HUES6 (cell line): ENCODE results near the gene RUNX1.

ENCODE experiments used
- H3K27ac ChIP-seq: 2 replicates; pipeline ENCODE4 v1.7.0; 2013; ENCODE audit warnings: low read depth, mild to moderate bottlenecking, low read length, inconsistent platforms
- H3K27me3 ChIP-seq: 2 replicates; pipeline ENCODE4 v1.6.1; 2013; ENCODE audit warnings: low read length; ENCODE audit not compliant: control insufficient read depth, insufficient read depth
- H3K36me3 ChIP-seq: 2 replicates; pipeline ENCODE4 v1.6.1; 2013; ENCODE audit warnings: low read length; ENCODE audit not compliant: control insufficient read depth, insufficient read depth
- H3K4me1 ChIP-seq: 2 replicates; pipeline ENCODE4 v1.6.1; 2013; ENCODE audit warnings: low read length; ENCODE audit not compliant: control insufficient read depth, insufficient read depth
- H3K4me3 ChIP-seq: 2 replicates; pipeline ENCODE4 v1.5.1; 2013; ENCODE audit warnings: low read depth, low read length
- H3K9ac ChIP-seq: one replicate; pipeline ENCODE4 v1.6.1; 2013; ENCODE audit warnings: mild to moderate bottlenecking, low read length
- H3K9me3 ChIP-seq: 2 replicates; pipeline ENCODE4 v1.6.1; 2013; ENCODE audit warnings: low read depth, low read length; ENCODE audit not compliant: control insufficient read depth, insufficient read depth

RUNX1 gene

GRCh38 chr21:34916446-34916845 is 132.7 kb downstream of the RUNX1 start:
- no peaks in the 10 kb centered on the region for H3K36me3 ChIP-seq

GRCh38 chr21:34915364-34915841 is 133.7 kb downstream of the RUNX1 start:
- H3K27ac ChIP-seq = no peak overlapping the region
- no peaks in the 10 kb centered on the region for H3K36me3 ChIP-seq
- H3K4me3 ChIP-seq = no peak overlapping the region
- H3K27me3 ChIP-seq = no peaks in the 10 kb centered on the region
- H3K4me1 ChIP-seq = no peaks in the 10 kb centered on the region; the same call in 1 of the 2 replicates
- H3K9ac ChIP-seq = no peak overlapping the region
- H3K9me3 ChIP-seq = no peaks in the 10 kb centered on the region

More at GRCh38 chr21:34916446-34916845, 132.7 kb downstream of the RUNX1 start:
- Histone ChIP-seq H3K27me3 (no peaks in the 10 kb centered on the region), H3K27ac (no peak overlapping the region), H3K9me3 (no peaks in the 10 kb centered on the region), H3K9ac (no peak overlapping the region), H3K4me1 (no peaks in the 10 kb centered on the region; the same call in 1 of the 2 replicates), H3K4me3 (no peak overlapping the region)

GRCh38 chr21:34914239-34914638 is 134.9 kb downstream of the RUNX1 start:
- H3K4me1 ChIP-seq = no peaks in the 10 kb centered on the region; the same call in 1 of the 2 replicates
- H3K9ac ChIP-seq = no peak overlapping the region
- H3K9me3 ChIP-seq = no peaks in the 10 kb centered on the region
- H3K36me3 ChIP-seq = no peaks in the 10 kb centered on the region
- no peaks in the 10 kb centered on the region for H3K27me3 ChIP-seq
- H3K27ac ChIP-seq = no peak overlapping the region
- no peak overlapping the region for H3K4me3 ChIP-seq

- Histone ChIP-seq H3K36me3 (no peaks in the 10 kb centered on the region), H3K4me1 (no peaks in the 10 kb centered on the region; the same call in 1 of the 2 replicates), H3K27me3 (no peaks in the 10 kb centered on the region), H3K9ac (no peak overlapping the region), H3K9me3 (no peaks in the 10 kb centered on the region), H3K27ac (no peak overlapping the region), H3K4me3 (no peak overlapping the region)
Observed at GRCh38 chr21:34913811-34914210, 135.3 kb downstream of the RUNX1 start.

- no peak overlapping the region for H3K4me3 ChIP-seq
- no peaks in the 10 kb centered on the region for H3K27me3 ChIP-seq
- H3K9ac ChIP-seq = no peak overlapping the region
- H3K27ac ChIP-seq = no peak overlapping the region
- no peaks in the 10 kb centered on the region for H3K9me3 ChIP-seq
- no peaks in the 10 kb centered on the region for H3K36me3 ChIP-seq
- H3K4me1 ChIP-seq = peaks cover 4% of the 10 kb centered on the region
Observed at GRCh38 chr21:34912022-34912945, 136.8 kb downstream of the RUNX1 start.

- H3K27me3 ChIP-seq = no peaks in the 10 kb centered on the region
- H3K9me3 ChIP-seq = no peaks in the 10 kb centered on the region
- no peak overlapping the region for H3K27ac ChIP-seq
- H3K36me3 ChIP-seq = no peaks in the 10 kb centered on the region
- peaks cover 4% of the 10 kb centered on the region for H3K4me1 ChIP-seq
- H3K4me3 ChIP-seq = no peak overlapping the region
- H3K9ac ChIP-seq = no peak overlapping the region
Observed at GRCh38 chr21:34911360-34911759, 137.7 kb downstream of the RUNX1 start.

GRCh38 chr21:34910396-34910795 is 138.7 kb downstream of the RUNX1 start:
- H3K4me1 ChIP-seq = peaks cover 4% of the 10 kb centered on the region
- no peaks in the 10 kb centered on the region for H3K27me3 ChIP-seq
- no peak overlapping the region for H3K4me3 ChIP-seq
- H3K27ac ChIP-seq = no peak overlapping the region
- H3K9ac ChIP-seq = no peak overlapping the region
- H3K9me3 ChIP-seq = no peaks in the 10 kb centered on the region
- H3K36me3 ChIP-seq = no peaks in the 10 kb centered on the region

GRCh38 chr21:34909492-34910292 is 139.4 kb downstream of the RUNX1 start:
- Histone ChIP-seq H3K4me3 (no peak overlapping the region), H3K27ac (no peak overlapping the region), H3K4me1 (peaks cover 4% of the 10 kb centered on the region), H3K9ac (no peak overlapping the region), H3K27me3 (no peaks in the 10 kb centered on the region), H3K36me3 (no peaks in the 10 kb centered on the region), H3K9me3 (no peaks in the 10 kb centered on the region)

GRCh38 chr21:34908419-34909055 is 140.6 kb downstream of the RUNX1 start:
- Histone ChIP-seq H3K9me3 (no peaks in the 10 kb centered on the region), H3K27ac (no peak overlapping the region), H3K9ac (no peak overlapping the region), H3K36me3 (no peaks in the 10 kb centered on the region), H3K4me1 (peaks cover 4% of the 10 kb centered on the region), H3K27me3 (no peaks in the 10 kb centered on the region), H3K4me3 (no peak overlapping the region)

- H3K4me1 ChIP-seq = peaks cover 4% of the 10 kb centered on the region
- H3K27me3 ChIP-seq = no peaks in the 10 kb centered on the region
- H3K4me3 ChIP-seq = no peak overlapping the region
- H3K9ac ChIP-seq = no peak overlapping the region
- no peak overlapping the region for H3K27ac ChIP-seq
- H3K9me3 ChIP-seq = no peaks in the 10 kb centered on the region
- H3K36me3 ChIP-seq = no peaks in the 10 kb centered on the region
Observed at GRCh38 chr21:34907461-34908418, 141.4 kb downstream of the RUNX1 start.
